GM18867 (cell line): ENCODE measurements around the gene TXNL4A.
"Not testable (repeated sequence)": the region's sequence is repeated elsewhere in the genome, so short reads cannot be mapped to it uniquely, and the experiment has no call there.

Experiments used
- ATAC-seq: cut with Tn5 transposase; IDR thresholded peaks from one replicate; pipeline ENCODE4 v1.9.1; 2021; ENCODE audit warnings: mild to moderate bottlenecking, moderate library complexity; ENCODE audit not compliant: unreplicated experiment

Gene TXNL4A

GRCh38 chr18:79988451-79989194 lies at the start of gene TXNL4A:
Gene TXNL4A, minus strand, starts transcription at chr18:79988563. Its CDS starts 171 bp downstream, at chr18:79988392.
- peak; percentile 98 for ATAC-seq

GRCh38 chr18:80037300-80037699 lies 48.9 kb upstream of the TXNL4A start:
- no peak for ATAC-seq

GRCh38 chr18:80035997-80036396 lies 47.6 kb upstream of the TXNL4A start:
- ATAC-seq: no peak

- ATAC-seq: no peak
These were observed 46.6 kb upstream of the TXNL4A start for GRCh38 chr18:80034852-80035406.

- ATAC-seq: peak; percentile 75
These were observed 45.9 kb upstream of the TXNL4A start, which contains the start of gene RBFA for GRCh38 chr18:80034068-80034851. Gene RBFA, plus strand, starts transcription at chr18:80034434. Its CDS starts 62 bp downstream, at chr18:80034496.

- ATAC-seq: peak; percentile 53
These were observed 45.1 kb upstream of the TXNL4A start for GRCh38 chr18:80033181-80034067.

- no peak for ATAC-seq
These were observed 41.3 kb upstream of the TXNL4A start for GRCh38 chr18:80029690-80030089.

GRCh38 chr18:80027719-80028118 lies 39.4 kb upstream of the TXNL4A start:
- ATAC-seq: not testable (repeated sequence)

- no peak for ATAC-seq
These were observed 38.0 kb upstream of the TXNL4A start for GRCh38 chr18:80026363-80026762.

GRCh38 chr18:80023173-80023572 lies 34.8 kb upstream of the TXNL4A start:
- no peak for ATAC-seq

- ATAC-seq: no peak
These were observed 34.2 kb upstream of the TXNL4A start for GRCh38 chr18:80022613-80023012.

- ATAC-seq: no peak
These were observed 24.4 kb upstream of the TXNL4A start for GRCh38 chr18:80012714-80013113.

GRCh38 chr18:80011496-80012137 lies 23.3 kb upstream of the TXNL4A start:
- not testable (repeated sequence) for ATAC-seq

- no peak for ATAC-seq
These were observed 22.2 kb upstream of the TXNL4A start for GRCh38 chr18:80010551-80010906.

GRCh38 chr18:80009661-80010550 lies 21.5 kb upstream of the TXNL4A start:
- ATAC-seq: no peak

GRCh38 chr18:80006724-80007123 lies 18.4 kb upstream of the TXNL4A start:
- no peak for ATAC-seq

GRCh38 chr18:80004600-80005342 lies 16.4 kb upstream of the TXNL4A start:
- ATAC-seq: no peak

- no peak for ATAC-seq
These were observed 14.1 kb upstream of the TXNL4A start for GRCh38 chr18:80002468-80002867.

- ATAC-seq: no peak
These were observed 12.5 kb upstream of the TXNL4A start for GRCh38 chr18:80000877-80001276.
